Central memory CD8-positive, alpha-beta T cell (primary cell): Measurements from ENCODE around the gene OR1J4.
"Not testable (repeated sequence)": the region's sequence is repeated elsewhere in the genome, so short reads cannot be mapped to it uniquely, and the experiment has no call there.

ENCODE experiments used
- ATAC-seq: fragments of 150-1000 bp; cut with Tn5 transposase; replicated peaks from 2 replicates; pipeline ENCODE4 v1.10.0; 2022; ENCODE audit warnings: mild to moderate bottlenecking, moderate FRiP score, moderate number of reproducible peaks; ENCODE audit not compliant: poor library complexity, severe bottlenecking; ENCODE audit errors: extremely low read depth
- DNase-seq, 2 donors: peaks; one replicate each; pipeline ENCODE4 v3.0.0; 2021; ENCODE audit warnings: low spot score in 2 of 2
- H3K27ac Mint-ChIP-seq: one replicate; pipeline ENCODE4 v1.8.0; 2022; ENCODE audit warnings: low read depth, mild to moderate bottlenecking, moderate library complexity, mixed read lengths
- H3K27me3 Mint-ChIP-seq: one replicate; pipeline ENCODE4 v1.8.0; 2022; ENCODE audit warnings: mixed read lengths
- H3K36me3 Mint-ChIP-seq: one replicate; pipeline ENCODE4 v1.8.0; 2022; ENCODE audit warnings: mild to moderate bottlenecking, moderate library complexity, mixed read lengths; ENCODE audit not compliant: insufficient read depth
- H3K4me1 Mint-ChIP-seq: one replicate; pipeline ENCODE4 v1.8.0; 2022; ENCODE audit warnings: mixed read lengths
- H3K4me3 Mint-ChIP-seq: one replicate; pipeline ENCODE4 v1.8.0; 2022; ENCODE audit warnings: mild to moderate bottlenecking, moderate library complexity, mixed read lengths
- H3K9me3 Mint-ChIP-seq: one replicate; pipeline ENCODE4 v1.8.0; 2022; ENCODE audit warnings: mixed read lengths

The OR1J4 gene

DNA sequence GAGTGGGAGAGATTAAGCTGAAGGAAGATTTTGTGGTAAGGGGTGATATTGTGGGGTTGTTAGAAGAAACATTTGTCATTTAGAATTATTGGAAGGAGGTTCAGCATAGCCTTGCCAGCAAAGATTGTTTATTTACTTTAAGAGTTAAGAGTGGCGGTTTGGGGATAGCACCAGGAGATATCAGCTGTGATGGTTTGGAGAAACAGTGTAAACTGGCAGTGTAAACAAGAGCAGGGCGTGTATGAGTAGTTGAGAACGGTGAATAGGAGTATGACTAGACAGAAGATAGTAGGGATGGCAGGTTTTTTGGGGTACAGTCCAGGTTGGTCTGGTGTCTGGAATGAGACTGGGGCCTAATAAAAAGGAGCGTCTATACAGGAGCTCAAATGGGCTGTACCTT lies 12.2 kb downstream of the OR1J4 start:
- peaks cover 56% of the 10 kb centered on the region for H3K27me3 Mint-ChIP-seq
- not testable (repeated sequence) for H3K4me1 Mint-ChIP-seq, DNase-seq, H3K36me3 Mint-ChIP-seq, H3K9me3 Mint-ChIP-seq, ATAC-seq, H3K4me3 Mint-ChIP-seq, H3K27ac Mint-ChIP-seq

DNA sequence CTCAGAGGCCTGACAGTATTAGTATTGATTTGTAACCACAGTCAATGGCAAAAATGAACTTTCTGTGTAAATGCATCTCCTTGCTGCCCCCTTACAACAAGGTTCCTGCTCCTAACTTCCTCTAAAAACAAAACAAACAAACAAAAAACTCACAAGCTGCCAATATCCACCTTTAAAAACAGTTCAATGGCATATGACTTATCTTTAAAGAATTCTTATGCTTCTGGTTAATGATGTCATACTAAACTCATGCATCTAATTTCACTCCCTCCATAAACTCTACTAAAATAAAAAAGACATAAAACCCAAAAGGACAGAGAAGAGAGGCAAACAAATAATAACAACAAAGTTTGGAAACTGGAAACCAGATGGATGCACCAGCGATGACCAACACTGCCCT lies 17.2 kb downstream of the OR1J4 start:
- ATAC-seq, result no peak
- no peaks in the 10 kb centered on the region for H3K36me3 Mint-ChIP-seq
- H3K27me3 Mint-ChIP-seq, result peaks cover 44% of the 10 kb centered on the region
- no peaks in the 10 kb centered on the region for H3K9me3 Mint-ChIP-seq
- no peak overlapping the region for H3K4me3 Mint-ChIP-seq
- DNase-seq, result no peak
- H3K27ac Mint-ChIP-seq, result no peak overlapping the region
- H3K4me1 Mint-ChIP-seq, result no peaks in the 10 kb centered on the region

DNA sequence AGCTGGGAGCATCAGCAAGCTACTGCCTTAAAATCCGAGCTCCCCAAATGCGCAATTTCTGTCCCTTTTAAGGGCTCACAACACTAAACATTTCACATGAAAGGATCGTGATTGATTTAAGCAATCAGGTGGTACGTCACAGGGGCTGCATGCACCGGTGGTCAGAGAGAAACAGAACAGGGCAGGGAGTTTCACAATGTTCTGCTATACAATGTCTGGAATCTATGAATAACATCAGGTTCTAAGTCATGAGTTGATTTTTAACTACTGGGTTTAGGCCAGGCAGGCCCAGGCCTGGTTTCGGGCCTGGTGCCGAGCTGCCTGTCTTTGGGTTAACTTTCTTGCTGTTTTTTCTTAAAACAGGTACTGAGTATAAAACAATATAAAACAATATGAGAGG lies 18.1 kb downstream of the OR1J4 start:
- ATAC-seq, H3K4me3 Mint-ChIP-seq, H3K9me3 Mint-ChIP-seq, H3K27ac Mint-ChIP-seq, DNase-seq, H3K4me1 Mint-ChIP-seq, H3K36me3 Mint-ChIP-seq: not testable (repeated sequence)
- H3K27me3 Mint-ChIP-seq, result peaks cover 50% of the 10 kb centered on the region

DNA sequence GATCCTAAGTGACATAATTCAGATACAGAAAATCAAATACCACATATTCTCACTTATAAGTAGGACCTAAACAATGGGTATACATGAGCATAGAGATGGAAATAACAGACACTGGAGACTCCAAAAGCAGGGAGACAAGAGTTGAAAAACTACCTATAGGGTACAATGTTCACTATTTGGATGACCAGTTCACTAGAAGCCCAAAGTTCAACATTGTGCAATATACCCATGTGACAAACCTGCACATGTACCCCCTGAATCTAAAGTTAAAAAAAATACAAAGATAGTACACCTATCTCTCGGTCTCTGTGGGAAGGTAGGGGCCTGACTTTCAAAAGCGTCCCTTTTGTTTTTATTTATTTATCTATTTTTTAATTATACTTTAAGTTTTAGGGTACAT lies 19.8 kb downstream of the OR1J4 start:
- H3K27me3 Mint-ChIP-seq, result peaks cover 49% of the 10 kb centered on the region
- H3K9me3 Mint-ChIP-seq, result no peaks in the 10 kb centered on the region
- no peaks in the 10 kb centered on the region for H3K36me3 Mint-ChIP-seq
- no peak overlapping the region for H3K4me3 Mint-ChIP-seq
- DNase-seq (no peak), ATAC-seq (no peak)
- no peak overlapping the region for H3K27ac Mint-ChIP-seq
- H3K4me1 Mint-ChIP-seq, result no peaks in the 10 kb centered on the region

DNA sequence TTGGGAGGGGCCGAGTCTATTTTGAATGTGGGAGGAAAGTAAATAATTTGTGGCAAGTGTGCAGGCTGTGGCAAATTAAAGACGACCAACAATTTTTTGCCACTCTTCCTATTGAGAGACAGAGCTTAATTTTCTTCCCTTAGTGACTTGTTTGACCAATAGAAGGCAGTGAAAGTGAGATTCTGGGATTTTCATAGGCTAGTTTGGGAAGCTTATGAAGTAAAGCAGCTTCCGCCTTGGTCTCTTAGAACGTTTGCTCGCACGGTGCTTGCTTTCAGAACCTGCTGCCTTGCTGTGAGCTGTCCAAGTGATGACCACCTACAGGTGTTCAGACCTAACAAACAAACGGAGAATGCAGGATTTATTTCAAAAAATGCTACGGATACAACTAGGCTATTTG lies 27.3 kb downstream of the OR1J4 start:
- Mint-ChIP-seq H3K4me1 (no peaks in the 10 kb centered on the region), H3K27me3 (peaks cover 69% of the 10 kb centered on the region), H3K27ac (no peak overlapping the region), H3K9me3 (no peaks in the 10 kb centered on the region), H3K4me3 (no peak overlapping the region), H3K36me3 (no peaks in the 10 kb centered on the region)
- DNase-seq, result no peak
- no peak for ATAC-seq

DNA sequence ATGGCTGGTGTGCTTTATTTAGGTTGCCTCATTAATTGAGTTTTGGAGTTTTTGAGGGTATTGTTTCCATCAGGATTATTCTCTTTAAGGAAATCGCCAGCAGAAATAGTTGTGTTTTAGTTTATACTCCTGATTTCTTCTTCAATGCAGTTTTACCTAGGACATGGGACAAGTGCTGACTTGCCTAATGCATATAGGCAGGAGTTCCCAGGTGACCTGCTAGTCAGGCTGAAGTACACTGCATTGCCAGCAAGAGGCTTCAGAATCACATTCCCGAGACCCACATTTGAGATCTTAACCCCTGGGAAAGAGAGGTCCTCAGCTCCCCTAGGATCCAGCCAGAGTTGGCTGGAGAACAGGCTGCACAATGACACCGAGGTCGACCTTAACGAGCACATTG lies 32.4 kb downstream of the OR1J4 start:
- Mint-ChIP-seq H3K27me3 (peaks cover 49% of the 10 kb centered on the region), H3K36me3 (no peaks in the 10 kb centered on the region), H3K9me3 (no peaks in the 10 kb centered on the region), H3K27ac (no peak overlapping the region), H3K4me3 (no peak overlapping the region), H3K4me1 (no peaks in the 10 kb centered on the region)
- no peak for DNase-seq
- no peak for ATAC-seq

DNA sequence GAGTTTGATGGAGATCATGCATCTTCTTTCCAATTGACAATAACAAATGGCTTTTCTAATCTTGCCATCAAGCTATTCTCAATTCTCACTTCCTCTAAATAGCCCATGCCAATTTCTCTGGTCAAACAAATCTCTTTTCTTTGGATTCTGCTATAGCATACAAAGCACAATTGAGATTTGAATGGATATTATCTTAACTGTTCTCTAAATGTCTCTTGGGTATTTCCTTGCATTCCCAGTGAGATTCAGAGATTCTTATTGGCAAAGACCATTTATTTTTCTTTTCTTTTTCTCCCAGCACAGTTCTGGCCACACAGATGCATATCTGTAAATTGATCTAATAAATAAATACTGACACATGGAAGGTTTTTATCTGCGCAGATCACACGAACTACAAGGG lies 33.9 kb downstream of the OR1J4 start, which contains the start of gene OR1N2:
TSS of gene OR1N2 (plus strand) at position 301 of the 400 bp plus-strand sequence. CDS start 100 bp downstream, outside the sequence.
- no peak within 1 kb of the TSS for H3K4me3 Mint-ChIP-seq
- H3K36me3 Mint-ChIP-seq, result no peaks in the 10 kb centered on the region
- ATAC-seq, result no peak

DNA sequence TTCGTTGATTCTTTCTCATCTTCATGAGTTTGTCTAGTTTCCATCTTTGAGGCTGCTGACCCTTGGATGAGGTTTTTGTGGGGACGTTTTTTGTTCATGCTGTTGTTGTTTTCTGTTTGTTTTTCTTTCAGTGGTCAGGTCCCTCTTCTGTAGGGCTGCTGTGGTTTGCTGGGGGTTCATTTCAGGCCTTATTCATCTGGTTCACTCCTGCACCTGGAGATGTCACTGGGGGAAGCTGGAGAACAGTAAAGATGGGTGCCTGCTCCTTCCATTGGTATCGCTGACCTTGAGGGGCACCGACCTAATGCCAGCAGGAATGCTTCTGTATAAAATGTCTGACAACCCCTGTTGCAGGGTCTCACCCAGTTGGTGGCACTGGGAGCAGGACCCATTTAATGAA lies 42.5 kb downstream of the OR1J4 start:
- H3K4me3 Mint-ChIP-seq, result no peak overlapping the region
- peaks cover 68% of the 10 kb centered on the region for H3K27me3 Mint-ChIP-seq
- ATAC-seq, result no peak
- H3K27ac Mint-ChIP-seq, result no peak overlapping the region
- H3K36me3 Mint-ChIP-seq, result no peaks in the 10 kb centered on the region
- no peaks in the 10 kb centered on the region for H3K9me3 Mint-ChIP-seq
- no peaks in the 10 kb centered on the region for H3K4me1 Mint-ChIP-seq
- DNase-seq, result no peak

More for the DNA sequence above, 33.9 kb downstream of the OR1J4 start, which contains the start of gene OR1N2:
- no peak for DNase-seq
- Mint-ChIP-seq H3K9me3 (no peaks in the 10 kb centered on the region), H3K27ac (no peak within 1 kb of the TSS), H3K27me3 (peaks cover 49% of the 10 kb centered on the region), H3K4me1 (no peaks in the 10 kb centered on the region)

DNA sequence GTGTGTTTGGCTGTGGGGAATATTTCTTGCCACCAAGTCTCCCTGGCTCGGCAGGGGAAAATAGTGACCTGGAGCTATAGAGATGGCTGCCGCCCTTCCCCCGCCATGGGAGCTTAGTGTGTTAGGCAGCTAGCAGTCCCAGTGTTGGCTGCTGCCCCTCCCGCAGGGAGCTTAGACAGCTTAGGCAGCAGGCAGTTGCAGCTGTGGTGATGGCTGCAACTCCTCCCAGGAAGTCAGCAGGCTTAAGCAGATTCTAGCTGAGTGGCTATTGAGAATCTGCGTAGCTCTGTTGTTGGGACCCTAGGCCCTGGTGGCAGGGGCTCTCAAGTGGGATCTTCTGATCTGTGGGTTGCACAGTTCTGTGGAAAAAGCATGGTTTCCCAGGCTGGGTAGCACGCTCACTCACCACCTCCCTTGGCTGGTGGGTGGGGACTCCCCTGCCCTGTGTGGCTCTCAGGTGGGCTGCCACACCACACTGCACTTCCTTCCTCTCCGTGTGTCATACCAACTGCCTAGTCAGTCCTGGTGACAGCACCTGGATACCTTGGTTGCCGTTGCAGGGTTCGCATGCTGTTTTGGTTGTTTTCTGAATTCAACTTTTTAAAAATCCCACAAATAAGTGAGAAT lies 43.3 kb downstream of the OR1J4 start:
- Mint-ChIP-seq H3K27ac (no peak overlapping the region), H3K4me1 (no peaks in the 10 kb centered on the region), H3K9me3 (no peaks in the 10 kb centered on the region), H3K36me3 (no peaks in the 10 kb centered on the region), H3K27me3 (peaks cover 71% of the 10 kb centered on the region), H3K4me3 (no peak overlapping the region)
- ATAC-seq (no peak), DNase-seq (no peak)

DNA sequence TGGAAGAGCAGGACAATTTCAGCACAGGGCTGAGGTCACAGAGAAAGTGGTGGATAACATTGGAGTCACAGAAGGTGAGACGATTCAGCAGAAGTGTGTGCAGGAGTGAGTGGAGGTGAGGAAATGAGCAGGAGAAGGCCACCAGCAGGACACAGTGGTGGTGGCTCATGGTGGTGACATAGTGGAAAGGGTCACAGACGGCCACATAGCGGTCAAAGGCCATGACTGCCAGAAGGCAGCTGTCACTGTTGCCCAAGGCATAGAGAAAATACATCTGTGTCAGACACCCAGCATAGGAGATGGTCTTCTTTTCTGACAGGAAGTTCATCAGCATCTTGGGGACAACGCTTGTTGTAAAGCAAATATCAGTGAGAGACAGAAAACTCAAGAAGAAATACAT lies 49.0 kb downstream of the OR1J4 start:
- no peaks in the 10 kb centered on the region for H3K36me3 Mint-ChIP-seq
- H3K4me1 Mint-ChIP-seq, result no peaks in the 10 kb centered on the region
- no peak overlapping the region for H3K4me3 Mint-ChIP-seq
- DNase-seq, result no peak
- no peak overlapping the region for H3K27ac Mint-ChIP-seq
- peaks cover 53% of the 10 kb centered on the region for H3K27me3 Mint-ChIP-seq
- no peak for ATAC-seq
- no peaks in the 10 kb centered on the region for H3K9me3 Mint-ChIP-seq
